NCI-H128 (cell line): ENCODE results near the gene NFIA.
"Not testable (repeated sequence)": the region's sequence is repeated elsewhere in the genome, so short reads cannot be mapped to it uniquely, and the experiment has no call there.

Source experiments
- DNase-seq: peaks from one replicate; lab custom pipeline; 2025; ENCODE audit not compliant: unreplicated experiment; lab: John Stamatoyannopoulos, UW

Gene NFIA

DNA sequence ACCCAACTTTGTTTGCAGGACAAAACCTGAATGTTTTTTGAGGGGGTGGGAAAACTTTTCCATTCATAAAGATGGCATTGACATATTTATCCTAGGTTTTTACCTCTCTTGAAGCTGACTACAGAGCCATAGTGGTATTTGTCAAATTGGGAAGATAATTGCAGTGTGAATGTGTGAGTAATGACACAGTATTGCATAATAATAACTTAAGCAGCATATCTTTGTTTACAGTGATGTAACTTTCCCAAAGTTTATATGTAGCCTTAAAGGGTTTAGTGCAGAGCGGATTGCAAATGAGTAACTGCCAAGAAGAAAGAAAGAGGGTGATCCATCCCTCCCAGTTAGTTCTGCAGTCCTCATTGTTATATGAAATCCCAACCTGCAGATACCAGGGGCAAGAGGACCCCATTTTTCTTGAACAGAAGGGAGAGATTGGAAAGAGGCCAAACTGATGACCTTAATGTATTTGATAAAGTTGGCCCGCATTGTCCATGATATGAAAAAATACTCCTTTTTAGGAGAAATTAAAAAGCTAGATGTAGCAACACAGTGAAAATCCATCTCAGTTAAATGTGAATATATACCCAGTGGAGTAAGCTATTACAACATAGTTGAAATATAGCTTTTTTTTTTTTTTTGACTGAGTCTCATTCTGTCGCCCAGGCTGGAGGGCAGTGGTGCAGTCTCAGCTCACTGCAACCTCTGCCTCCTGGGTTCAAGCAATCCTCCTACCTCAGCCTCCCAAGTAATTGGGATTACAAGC lies 23.7 kb upstream of the NFIA start:
- DNase-seq, result no peak

DNA sequence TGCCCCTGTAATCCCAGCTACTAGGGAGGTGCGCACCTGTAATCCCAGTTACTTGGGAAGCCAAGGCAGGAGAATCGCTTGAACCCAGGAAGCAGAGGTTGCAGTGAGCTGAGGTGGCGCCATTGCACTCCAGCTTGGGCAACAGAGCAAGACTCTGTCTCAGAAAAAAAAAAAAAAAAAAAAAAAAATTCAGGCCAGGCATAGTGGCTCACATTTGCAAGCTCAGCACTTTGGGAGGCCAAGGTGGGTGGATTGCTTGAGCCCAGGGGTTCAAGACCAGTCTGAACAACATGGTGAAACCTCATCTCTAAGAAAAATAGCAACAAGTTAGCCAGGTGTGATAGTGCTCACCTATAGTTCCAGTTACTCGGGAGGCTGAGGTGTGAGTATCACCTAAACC lies 20.8 kb upstream of the NFIA start:
- DNase-seq, result not testable (repeated sequence)

DNA sequence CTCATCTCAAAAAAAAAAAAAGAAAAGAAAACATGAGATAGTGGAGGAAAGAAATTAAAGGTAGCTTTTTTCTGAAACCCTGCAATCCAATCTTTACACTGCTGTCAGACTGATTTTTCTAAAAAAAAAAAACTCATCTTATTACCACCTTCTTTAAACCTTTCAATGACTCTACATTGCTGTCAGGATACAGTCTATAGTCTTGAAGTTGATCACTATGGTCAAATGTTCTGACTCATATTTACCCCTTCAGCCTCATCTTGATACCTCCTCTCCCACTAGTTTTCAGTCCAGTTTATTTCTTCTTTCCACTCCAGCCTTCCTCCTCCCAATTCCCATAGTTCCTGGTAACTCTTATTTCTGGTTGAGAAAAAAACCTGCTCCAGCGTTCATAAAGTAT lies 17.7 kb upstream of the NFIA start:
- DNase-seq, result no peak

DNA sequence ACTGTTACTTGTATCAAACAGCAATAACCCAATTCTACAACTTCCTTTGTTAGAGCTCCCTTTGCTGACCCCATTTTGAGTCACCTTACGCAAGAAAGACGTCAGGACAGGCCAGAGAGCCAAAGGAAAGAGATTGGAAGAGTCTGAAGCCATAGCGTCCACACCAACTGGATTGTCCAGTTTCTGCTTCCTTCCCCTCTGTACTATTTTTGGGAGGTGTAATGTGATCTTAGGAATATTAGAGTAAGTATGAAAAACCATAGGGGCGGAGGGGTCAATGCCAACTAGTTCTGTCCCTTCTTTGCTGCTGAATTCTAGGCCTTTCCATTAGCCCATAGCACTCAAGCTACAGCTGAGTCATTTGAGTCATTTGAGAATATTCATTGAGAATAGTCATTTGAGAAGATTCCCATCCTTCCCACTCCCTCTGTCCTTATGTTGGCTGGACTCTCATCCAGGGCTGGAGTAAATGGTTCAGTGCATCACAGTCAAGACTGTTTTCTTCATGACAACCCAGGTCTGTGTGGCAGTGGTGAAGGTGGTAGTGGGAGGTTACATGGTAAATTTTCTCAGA lies 14.8 kb upstream of the NFIA start:
- no peak for DNase-seq

DNA sequence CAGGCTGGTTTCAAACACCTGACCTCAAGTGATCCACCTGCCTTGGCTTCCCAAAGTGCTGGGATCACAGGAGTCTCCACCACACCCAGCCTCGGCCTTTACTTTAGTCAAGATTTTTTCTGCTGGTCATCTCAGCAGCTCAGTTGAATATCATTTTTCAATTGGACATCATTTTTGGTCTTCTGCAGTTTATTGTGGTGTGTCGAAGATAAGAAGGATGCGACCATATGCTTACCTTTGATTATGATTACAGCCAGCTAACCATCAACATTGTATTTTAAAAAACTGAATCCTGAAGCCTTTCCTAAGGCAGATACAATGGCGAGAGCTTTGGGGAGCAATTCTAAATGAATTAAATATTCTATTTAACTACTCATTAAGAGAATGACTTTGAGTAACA lies 12.3 kb upstream of the NFIA start:
- DNase-seq, result no peak

DNA sequence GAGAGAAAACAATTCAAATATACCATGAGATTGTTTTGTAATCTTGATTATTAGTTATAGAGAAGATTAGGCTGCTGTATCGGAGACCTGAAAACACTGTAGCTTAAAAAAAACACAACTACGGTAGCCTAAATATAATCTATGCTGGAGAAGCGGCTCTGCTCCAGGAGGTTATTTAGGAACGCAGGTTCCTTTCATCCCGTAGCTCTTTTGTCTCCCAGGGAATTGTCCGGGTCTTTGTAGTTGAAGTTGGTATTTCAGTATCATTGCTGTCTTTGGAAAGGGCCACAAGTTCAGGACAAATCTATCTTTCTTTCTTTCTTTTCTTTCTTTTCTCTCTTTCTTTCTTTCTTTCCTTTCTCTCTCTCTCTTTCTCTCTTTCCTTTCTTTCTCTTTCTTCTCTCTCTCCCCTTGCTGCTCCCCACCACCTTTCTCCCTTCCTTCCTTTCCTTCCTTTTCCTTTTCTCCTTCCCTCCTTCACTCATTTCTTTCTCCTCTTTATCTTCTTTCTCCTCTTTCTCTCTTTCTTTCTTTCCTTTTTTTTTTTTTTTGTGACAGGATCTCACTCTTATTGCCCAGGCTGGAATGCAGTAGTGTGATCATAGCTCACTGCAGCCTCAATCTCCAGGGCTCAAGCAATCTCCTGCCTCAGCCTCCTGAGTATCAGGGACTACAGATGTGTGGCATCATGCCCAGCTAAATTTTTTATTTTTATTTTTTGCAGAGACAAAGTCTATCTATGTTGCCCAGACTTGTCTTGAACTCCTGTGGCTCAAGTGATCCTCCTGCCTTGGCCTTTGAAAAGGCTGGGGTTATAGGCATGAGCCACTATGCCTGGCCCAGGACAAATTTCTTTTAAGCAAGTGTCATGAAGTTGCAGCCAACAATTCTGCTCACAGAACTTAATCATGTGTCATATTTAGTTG lies 10.9 kb upstream of the NFIA start:
- DNase-seq, result no peak

DNA sequence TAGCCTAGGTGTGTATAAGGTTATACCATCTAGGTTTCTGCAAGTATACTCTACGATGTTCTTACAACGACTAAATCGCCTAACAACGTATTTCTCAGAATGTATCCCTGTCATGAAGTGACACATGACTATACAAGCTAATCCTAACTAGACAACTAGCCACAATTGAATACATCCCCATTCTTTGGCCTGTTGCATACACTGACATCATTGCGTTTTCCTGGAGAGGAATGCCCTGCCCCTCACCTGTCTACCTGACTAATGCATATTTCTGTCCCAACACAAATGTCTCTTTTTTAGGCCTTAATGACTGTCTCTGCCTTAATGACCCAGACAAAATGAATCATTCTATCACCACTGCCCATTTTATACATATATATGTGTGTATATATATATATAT lies 8.5 kb upstream of the NFIA start:
- DNase-seq, result no peak

DNA sequence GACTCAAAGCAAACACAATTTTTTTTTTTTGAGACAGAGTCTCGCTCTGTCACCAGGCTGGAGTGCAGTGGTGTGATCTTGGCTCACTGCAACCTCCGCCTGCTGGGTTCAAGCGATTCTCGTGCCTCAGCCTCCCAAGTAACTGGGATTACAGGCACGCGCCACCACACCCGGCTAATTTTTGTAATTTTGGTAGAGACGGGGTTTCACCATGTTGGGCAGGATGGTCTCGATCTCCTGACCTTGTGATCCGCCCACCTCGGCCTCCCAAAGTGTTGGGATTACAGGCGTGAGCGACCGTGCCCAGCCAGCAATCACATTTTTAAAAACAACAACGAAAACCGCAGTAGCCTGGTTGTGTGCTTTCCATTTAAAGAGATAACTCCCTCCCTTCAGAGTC lies 6.5 kb upstream of the NFIA start:
- DNase-seq, result not testable (repeated sequence)

DNA sequence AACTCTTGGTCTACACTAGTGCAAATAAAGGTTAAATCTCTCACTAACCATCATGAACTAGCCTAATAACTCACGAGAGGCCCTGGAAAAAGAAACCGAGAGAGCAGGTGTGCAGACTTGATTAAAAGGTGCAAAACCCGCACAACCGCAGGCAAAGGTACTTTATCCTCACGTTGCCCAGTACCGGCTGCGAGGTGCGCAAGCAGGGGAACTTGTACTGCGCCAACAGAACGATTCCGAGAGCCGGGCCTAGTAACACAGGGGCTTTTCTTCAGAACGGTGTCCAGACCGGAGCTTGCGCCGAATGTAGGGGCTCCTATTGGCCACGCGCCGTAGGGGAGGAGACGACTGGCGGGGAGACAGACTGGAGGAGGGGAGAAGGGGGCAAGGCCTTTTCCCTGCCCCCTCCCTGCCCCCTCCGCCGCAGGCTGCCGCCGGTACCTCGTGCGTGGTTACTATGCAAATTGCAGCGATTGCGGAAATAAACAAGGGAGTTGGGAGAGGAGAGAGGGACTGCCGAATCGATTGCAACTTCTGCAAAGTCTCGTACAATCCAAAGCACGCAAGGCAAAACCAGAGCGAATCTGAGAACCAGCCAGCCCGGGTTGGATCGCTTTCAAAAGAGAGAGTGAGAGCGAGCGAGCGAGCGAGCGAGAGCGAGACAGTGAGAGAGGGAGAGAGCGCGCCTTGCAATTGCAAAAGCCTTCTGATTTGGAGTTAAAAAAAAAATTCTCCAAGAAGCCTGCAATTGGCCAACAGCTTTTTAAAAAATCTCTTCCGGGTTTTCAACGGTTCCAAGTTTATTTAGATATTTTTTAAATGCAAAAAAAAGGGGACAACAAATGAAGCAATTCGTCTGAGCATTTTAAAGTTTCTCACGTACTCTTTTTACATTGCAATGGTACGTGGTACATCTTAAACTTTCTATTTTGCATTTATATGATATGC lies 5.4 kb upstream of the NFIA start:
- peak; percentile 95 for DNase-seq

DNA sequence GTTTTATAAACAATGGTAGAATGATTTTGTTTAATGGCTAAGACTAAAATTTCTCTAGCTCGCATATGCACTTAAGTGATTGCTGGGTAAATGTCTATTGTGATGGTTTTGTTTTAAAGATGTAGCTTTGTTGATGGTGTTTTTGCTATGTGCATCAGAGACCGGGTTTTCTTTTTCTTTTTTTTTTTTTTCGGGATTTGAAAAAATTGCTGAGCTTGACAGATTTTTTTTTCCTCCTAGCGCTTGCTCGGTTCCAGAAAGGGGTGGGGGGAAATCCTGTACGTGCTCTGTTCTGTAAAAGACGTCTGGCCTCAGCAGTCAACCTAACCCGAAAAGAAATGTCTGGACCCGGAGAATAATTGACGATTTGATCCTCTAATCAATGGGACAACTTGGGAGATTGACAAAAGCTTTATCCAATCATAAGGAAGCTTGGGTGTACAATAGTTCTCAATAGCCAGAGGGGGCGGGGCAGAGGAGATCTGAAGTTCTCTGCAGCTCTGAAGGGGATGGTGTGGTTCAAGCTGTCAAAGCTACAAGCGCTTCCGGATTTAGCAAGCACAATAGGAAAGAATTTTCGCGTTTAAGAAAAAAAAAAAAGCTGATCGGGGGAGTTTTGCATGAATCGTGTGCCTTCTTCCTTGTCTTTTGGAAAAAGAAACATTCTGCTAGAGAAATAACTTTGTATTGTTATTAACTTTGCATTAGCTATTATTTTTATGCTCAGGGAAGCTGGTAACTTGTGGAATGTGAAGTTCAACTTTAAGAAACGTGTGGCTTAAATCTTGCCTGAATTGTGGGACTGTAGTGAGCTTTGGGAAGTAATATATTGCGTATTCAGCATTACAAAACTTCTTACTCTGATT lies 4.5 kb upstream of the NFIA start:
- peak; percentile 96 for DNase-seq

DNA sequence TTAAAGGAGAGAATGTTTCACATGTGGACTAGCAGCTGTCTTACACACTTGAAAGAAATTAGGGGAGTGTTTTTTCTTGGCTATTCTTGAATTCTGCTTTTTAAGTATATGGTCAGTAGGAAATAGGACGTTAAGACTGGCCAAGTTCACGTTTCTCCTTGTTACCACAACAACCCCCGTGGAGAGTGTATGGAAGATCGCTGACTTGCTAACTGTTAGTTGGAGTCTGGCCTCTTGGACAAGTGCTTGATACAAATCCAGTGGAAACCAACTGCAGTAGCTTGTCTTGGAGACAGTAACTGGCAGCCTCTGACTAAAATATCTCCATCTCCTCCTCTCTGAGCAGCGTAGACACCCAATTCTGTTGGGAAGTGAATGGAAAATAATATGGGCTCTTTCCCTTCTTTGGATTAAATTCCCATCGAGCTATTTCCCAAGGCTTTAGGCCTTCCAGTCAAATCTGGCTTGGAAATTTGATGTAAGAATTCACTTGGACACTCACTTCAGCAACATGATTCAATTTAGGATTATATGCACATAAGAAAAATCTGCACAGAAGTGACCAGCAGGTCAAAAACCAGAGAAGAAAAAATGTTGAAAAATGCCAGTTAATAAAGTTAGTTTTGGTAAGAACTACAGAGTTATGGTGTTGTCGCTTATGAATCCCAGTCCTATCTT lies 3.6 kb upstream of the NFIA start:
- no peak for DNase-seq

DNA sequence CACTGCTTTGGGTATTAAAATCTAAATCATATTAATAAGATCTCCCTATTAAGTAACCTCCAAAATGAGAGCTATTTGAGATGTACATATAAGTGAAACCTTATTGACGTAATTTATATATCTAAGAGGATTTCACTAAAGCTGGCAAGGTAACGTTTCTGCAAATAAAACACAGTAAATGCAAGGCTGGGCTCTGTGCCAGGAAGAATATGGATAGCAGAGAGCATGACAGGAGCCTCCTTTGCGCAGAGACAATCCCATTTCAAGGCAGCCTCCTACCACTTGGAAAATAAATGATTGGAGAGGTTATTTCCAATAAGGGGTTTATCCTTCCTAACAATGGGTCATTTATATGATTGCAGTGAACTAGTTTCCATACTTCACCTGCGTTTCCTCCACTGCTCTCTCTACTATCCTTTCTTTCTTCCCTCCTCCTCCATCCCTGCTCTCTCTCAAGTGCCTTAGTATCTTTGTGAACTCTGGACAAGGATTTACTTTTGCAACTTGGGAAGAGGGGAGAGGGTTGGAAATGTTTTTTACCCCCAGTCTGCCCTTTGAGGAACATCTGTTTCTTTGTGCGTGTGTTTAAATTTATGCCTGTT lies 3.0 kb upstream of the NFIA start:
- peak; percentile 50 for DNase-seq

DNA sequence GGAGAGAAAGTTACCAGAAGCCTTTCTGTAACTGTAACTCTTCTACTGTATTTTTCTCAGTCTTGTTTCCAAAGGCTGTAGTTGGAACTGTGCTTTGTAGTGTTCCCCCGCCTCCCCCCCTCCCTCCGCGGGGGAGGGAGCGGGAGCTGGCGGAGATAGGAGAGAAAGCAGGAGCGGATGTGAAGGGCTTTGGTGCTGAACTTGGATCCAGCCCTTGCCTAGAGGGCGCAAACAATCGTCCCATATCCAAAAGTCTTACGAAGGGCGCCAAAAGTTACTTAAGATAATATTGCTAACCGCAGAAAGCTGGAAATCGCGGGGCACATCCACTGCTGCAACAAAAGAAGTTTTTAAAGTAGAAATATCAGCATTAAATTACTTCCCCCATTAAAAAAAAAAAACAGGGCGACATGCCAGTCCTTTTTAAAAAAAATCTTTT lies 2.4 kb upstream of the NFIA start:
- DNase-seq, result peak; percentile 56

DNA sequence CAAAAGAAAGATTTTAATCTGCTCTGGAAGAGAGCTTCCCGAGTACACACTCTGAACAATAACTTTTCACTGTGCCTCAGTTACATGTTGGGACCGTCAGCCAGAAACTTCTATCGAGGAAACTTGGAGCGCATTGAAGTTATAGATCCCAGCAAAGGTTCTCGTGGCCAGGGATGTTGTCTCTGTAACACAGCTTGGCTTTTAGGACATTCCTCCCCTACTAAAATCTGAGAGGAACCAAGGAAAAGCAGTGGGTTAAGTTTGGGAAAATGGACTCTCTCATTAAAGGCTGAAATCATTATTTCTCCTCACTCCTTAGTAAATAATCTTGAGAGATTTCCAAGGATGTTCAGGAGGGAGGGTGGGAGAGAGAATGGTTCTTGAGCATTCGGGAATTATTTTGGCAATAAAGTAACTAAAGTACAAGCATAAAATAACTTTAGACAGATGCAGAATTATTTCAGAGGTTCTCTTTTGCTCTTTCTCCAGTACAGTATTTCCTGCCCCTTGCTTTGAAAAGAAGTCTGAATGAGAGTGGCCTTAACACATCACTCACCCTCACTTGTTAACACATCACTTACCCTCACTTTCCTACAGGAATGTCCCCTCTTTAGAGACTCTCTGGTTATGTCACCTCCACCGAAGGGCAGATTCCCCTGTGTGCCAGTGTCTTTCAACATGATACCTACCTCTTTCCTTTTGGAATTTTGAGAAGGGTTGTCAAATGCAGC lies 1.8 kb upstream of the NFIA start:
- no peak for DNase-seq

DNA sequence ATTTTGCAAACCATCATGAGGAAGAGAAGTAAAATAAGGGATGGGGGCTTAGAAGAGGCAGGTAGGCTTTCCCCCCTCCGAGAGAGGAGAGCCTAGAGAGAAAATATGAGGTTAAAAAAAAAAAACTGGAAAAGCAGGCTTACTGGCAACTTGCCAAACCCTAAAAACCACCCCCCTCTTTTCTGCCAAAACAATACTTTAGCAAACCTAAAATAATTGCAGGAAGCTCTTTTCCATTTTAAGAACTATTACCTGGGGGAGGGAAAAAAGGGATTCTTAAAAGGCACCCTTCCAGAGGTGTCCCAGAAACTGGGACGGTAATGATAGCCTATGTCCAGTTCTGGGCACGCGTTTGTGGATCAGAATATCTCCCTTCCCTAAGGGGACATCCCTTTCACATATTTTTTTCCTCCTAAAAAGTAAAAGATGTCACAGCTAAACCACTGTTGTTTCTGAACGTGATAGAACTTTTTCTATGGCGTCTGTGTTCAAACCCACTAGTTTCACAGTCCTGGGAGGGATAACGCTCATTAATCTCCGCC lies 1.1 kb upstream of the NFIA start:
- DNase-seq, result no peak

DNA sequence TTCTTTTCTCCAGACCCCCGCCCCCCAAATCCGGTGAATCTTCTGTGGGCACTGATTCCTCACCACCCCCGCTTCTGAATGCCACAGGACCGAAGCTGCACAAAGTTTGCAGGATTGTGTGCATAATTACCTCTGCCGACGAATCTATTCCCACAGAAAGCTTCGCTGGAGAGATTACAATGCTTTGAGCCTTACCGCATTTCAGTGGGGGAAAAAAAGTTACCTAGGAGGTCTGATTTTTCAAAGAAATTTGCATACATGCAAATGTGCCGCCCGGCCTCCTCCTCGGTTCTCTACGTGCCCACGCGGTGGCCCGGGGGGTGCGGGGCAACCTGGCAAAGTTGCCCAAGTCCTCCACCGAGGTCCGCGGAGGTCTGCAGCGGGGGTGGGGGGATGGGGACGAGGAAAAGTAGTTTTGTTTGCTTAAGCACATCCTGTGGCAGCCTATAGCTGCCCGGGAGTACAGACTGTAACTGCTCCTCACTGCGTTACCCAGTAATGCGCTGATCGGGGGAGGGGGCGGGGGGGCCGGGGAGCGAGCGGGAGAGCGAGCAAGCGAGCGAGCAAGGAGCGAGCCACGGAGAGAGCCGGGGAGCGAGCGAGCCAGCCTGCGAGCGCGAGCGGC lies 563 bp upstream of the NFIA start:
- DNase-seq, result no peak

DNA sequence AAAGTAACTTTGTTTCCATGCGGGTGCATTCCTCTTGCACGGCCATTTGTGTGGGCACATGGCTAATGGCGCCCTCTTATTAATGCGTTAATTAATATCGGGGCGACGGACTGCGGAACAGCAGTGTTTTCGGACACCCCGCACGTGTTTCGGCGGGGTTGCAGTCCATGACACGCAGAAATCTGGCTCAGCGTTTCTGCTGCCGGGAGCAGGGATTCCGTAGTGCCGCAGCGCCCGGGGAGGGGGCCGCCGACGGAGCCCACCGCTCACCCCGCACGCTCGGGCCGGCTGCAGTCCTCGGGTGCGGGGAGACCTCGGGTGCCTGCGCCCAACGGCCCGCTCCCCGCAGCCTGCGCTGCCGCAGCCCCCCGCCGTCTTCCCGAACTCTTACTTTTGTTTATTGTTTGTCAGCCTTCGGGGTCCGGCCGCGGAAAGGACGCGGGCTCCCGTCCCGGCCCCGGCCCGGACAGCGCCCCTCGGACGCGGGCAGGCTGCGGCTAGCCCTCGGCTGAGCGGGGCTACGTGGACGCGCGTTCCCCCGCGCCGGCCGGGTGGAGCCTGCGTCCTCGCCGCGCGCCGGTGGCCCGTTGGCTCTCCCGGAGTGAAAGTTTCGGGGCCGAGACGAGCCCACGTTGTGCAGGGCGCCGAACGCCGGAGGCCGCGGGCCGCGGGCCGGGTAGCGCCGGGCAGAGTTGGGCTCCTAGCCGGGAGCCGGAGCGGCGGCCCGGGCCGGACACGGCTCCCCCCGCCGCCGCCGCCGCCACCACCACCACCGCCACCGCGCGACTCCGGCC lies 849 bp downstream of the NFIA start:
- DNase-seq, result no peak
